K562 (cell line): Measurements from ENCODE around the gene ACAP2. TPM values are rescaled to one million over a fixed set of nuclear protein-coding genes. Genes with fewer than 3 reads are reported as not detected.

Experiments used
- ATAC-seq: fragments of 200-7000 bp; cut with Tn5 transposase; 3 replicates; pipeline ENCODE4 v1.9.1; 2020; ENCODE audit warnings: moderate library complexity
- BruUV-seq: library from RNA; stranded (reverse); fragments of 400-500 nt; replicated peaks from 2 replicates; lab custom pipeline; 2021; lab: Mats Ljungman, UMichigan
- CTCF ChIA-PET: fragments of 300-600 bp; formaldehyde crosslinking; extraction: SDS; loops from one replicate; lab custom pipeline; 2021; ENCODE audit warnings: low intra/inter-chr PET ratio; lab: Yijun Ruan, JAX
- POLR2A ChIA-PET: fragments of 300-600, 350-650 bp; sonication (Branson Sonifier 250); formaldehyde crosslinking; extraction: SDS; loops from one replicate; lab custom pipeline; 2021; ENCODE audit warnings: antibody characterized with exemption, inconsistent platforms; lab: Yijun Ruan, JAX
- DNase-seq, 4 experiments: peaks; one replicate each; pipeline versions ENCODE4 v3.0.0 to v3.0.0-alpha.2; 2011 to 2018; ENCODE audit warnings: low spot score in 3 of 4, mixed read lengths in 3 of 4; ENCODE audit errors: extremely low read depth in 1 of 4
- FAIRE-seq: peaks from 2 replicates; lab custom pipeline; 2011; peaks lifted over from hg19 to GRCh38; lab: Jason Lieb, UNC
- H2AFZ ChIP-seq: 2 replicates; pipeline ENCODE4 v1.6.0; 2011; ENCODE audit warnings: low read depth, low read length, control low read depth, inconsistent platforms
- H3K27ac ChIP-seq: fragments of 200-600 bp; 3 replicates; pipeline ENCODE4 v1.8.0; 2011; ENCODE audit warnings: low read depth, mild to moderate bottlenecking, control low read depth, inconsistent platforms, low read length, moderate library complexity, mixed read lengths; ENCODE audit errors: extremely low read depth
- H3K27me3 ChIP-seq, 2 experiments: fragments of 300-600 bp in 1 of 2; 2 replicates in 1 of 2; 3 replicates in 1 of 2; pipeline versions ENCODE4 v1.6.0 to v1.8.0; 2011; ENCODE audit warnings: inconsistent platforms in 2 of 2, low read length in 2 of 2, mild to moderate bottlenecking in 1 of 2, mixed read lengths in 1 of 2, moderate library complexity in 1 of 2; ENCODE audit not compliant: control insufficient read depth in 2 of 2, insufficient read depth in 2 of 2
- H3K36me3 ChIP-seq: fragments of 300-600 bp; 3 replicates; pipeline ENCODE4 v1.8.0; 2011; ENCODE audit warnings: mild to moderate bottlenecking, low read length, inconsistent platforms; ENCODE audit not compliant: control insufficient read depth, insufficient read depth
- H3K4me1 ChIP-seq, 2 experiments: fragments of 200-600 bp in 1 of 2; replicated peaks in 1 of 2; 2 replicates in 1 of 2; 3 replicates in 1 of 2; pipeline versions ENCODE4 v1.5.1 to v1.8.0; 2011; ENCODE audit warnings: inconsistent platforms in 2 of 2, low read length in 2 of 2, mild to moderate bottlenecking in 1 of 2, mixed read lengths in 1 of 2, moderate library complexity in 1 of 2; ENCODE audit not compliant: control insufficient read depth in 2 of 2, insufficient read depth in 2 of 2
- H3K4me2 ChIP-seq: 2 replicates; pipeline ENCODE4 v1.6.1; 2011; ENCODE audit warnings: low read length, control low read depth, inconsistent platforms, mixed read lengths; ENCODE audit not compliant: insufficient read depth
- H3K4me3 ChIP-seq: fragments of 200-600 bp; sonication (generic), shearing (Covaris generic); 2 replicates; pipeline ENCODE4 v1.5.1; 2016; ENCODE audit warnings: control low read depth, inconsistent platforms
- H3K79me2 ChIP-seq: fragments of 200-600 bp; 3 replicates; pipeline ENCODE4 v1.8.0; 2011; ENCODE audit warnings: low read length, inconsistent platforms; ENCODE audit not compliant: control insufficient read depth, insufficient read depth
- H3K9ac ChIP-seq, 2 experiments: 2 replicates each; pipeline versions ENCODE4 v1.6.0 to v1.6.1; 2011; ENCODE audit warnings: low read depth in 2 of 2, low read length in 2 of 2, control low read depth in 1 of 2, inconsistent platforms in 1 of 2, mild to moderate bottlenecking in 1 of 2, mixed read lengths in 1 of 2; ENCODE audit not compliant: insufficient read depth in 1 of 2
- H3K9me1 ChIP-seq: one replicate; pipeline ENCODE4 v1.6.0; 2011; ENCODE audit warnings: inconsistent platforms, mild to moderate bottlenecking, low read length, moderate library complexity; ENCODE audit not compliant: control insufficient read depth, insufficient read depth
- H3K9me3 ChIP-seq: replicated peaks from 2 replicates; pipeline ENCODE4 v1.5.1; 2011; ENCODE audit warnings: low read depth, low read length, inconsistent platforms; ENCODE audit not compliant: control insufficient read depth, insufficient read depth
- H4K20me1 ChIP-seq: replicated peaks from 2 replicates; pipeline ENCODE4 v1.6.1; 2011; ENCODE audit warnings: low read length, inconsistent platforms, mixed read lengths; ENCODE audit not compliant: control insufficient read depth, insufficient read depth
- DACH1 ChIP-seq: fragments of 450-650 bp; IDR thresholded peaks from 2 replicates; pipeline ENCODE4 v1.6.1; 2018; ENCODE audit not compliant: partially characterized antibody
- KDM1A ChIP-seq, 2 experiments: fragments of 450-650 bp; IDR thresholded peaks; 2 replicates each; pipeline ENCODE4 v1.6.1; 2016; ENCODE audit warnings: mild to moderate bottlenecking in 2 of 2
- MEIS2 ChIP-seq: fragments of 450-650 bp; IDR thresholded peaks from 2 replicates; pipeline ENCODE4 v1.6.1; 2014; ENCODE audit warnings: mild to moderate bottlenecking; ENCODE audit not compliant: partially characterized antibody
- MTA1 ChIP-seq: fragments of 450-650 bp; IDR thresholded peaks from 2 replicates; pipeline ENCODE4 v1.6.1; 2017; ENCODE audit warnings: borderline replicate concordance
- NFIC ChIP-seq: fragments of 450-650 bp; IDR thresholded peaks from 2 replicates; pipeline ENCODE4 v1.6.1; 2017; ENCODE audit warnings: mild to moderate bottlenecking, inconsistent platforms
- PPARD ChIP-seq: fragments of 250-450 bp; sonication (Bioruptor Pico); IDR thresholded peaks from 2 replicates; pipeline ENCODE4 v1.8.0; 2022; ENCODE audit warnings: inconsistent platforms, mild to moderate bottlenecking, moderate library complexity
- RBM34 ChIP-seq: fragments of 200-400 bp; formaldehyde crosslinking; IDR thresholded peaks from 2 replicates; pipeline ENCODE4 v1.6.1; 2018; ENCODE audit warnings: low read length, borderline replicate concordance; ENCODE audit not compliant: insufficient read depth
- SAFB ChIP-seq: fragments of 200-400 bp; formaldehyde crosslinking; IDR thresholded peaks from 2 replicates; pipeline ENCODE4 v1.6.1; 2017; ENCODE audit warnings: low read depth, low read length, borderline replicate concordance
- SRSF3 ChIP-seq: fragments of 200-400 bp; formaldehyde crosslinking; IDR thresholded peaks from 2 replicates; pipeline ENCODE4 v1.6.1; 2016; ENCODE audit warnings: mild to moderate bottlenecking, low read length, moderate library complexity; ENCODE audit not compliant: insufficient read depth
- TFAM ChIP-seq: fragments of 250-450 bp; sonication (Bioruptor Pico); conservative IDR thresholded peaks from 2 replicates; pipeline ENCODE4 v1.5.0; 2021; ENCODE audit warnings: mild to moderate bottlenecking, moderate library complexity
- XRCC5 ChIP-seq: fragments of 200-400 bp; formaldehyde crosslinking; IDR thresholded peaks from 2 replicates; pipeline ENCODE4 v1.6.1; 2017; ENCODE audit warnings: low read depth, mild to moderate bottlenecking, low read length
- ZNF121 ChIP-seq: sonication (generic); formaldehyde crosslinking; conservative IDR thresholded peaks from 2 replicates; pipeline ENCODE4 v1.8.0; 2022; ENCODE audit warnings: missing genetic modification reagents
- ZNF316 ChIP-seq: fragments of 450-650 bp; IDR thresholded peaks from 2 replicates; pipeline ENCODE4 v1.6.1; 2016
- WGBS: fragments of 100-300 bp; shearing (Covaris generic); methylation state at CpG from one replicate; pipeline ENCODE4 v1.1.6; 2016; ENCODE audit warnings: low coverage, mixed read lengths; ENCODE audit not compliant: insufficient coverage; ENCODE audit errors: missing lambda C conversion rate; 5-methylcytosine and 5-hydroxymethylcytosine counted together
- in situ Hi-C: fragments of 300-500 bp; cut with MboI; formaldehyde crosslinking; loops from 4 replicates; pipeline ENCODE4 v1.15.0; 2018; ENCODE audit warnings: inconsistent platforms, mixed read lengths
- intact Hi-C: fragments of 100-400 bp; cut with micrococcal nuclease; formaldehyde crosslinking; loops from 2 replicates; pipeline ENCODE4 v1.14.2; 2022
- polyA plus RNA-seq, 8 experiments: library from polyadenylated mRNA; depleted of rRNA in 4 of 8; stranded (reverse) in 5 of 8; unstranded in 3 of 8; fragments of >200 nt; fragmentation: Nextera tagmentation in 2 of 8; fragmentation: Illumina TruSeq in 1 of 8; extraction: Ambion mirVana in 2 of 8; extraction: Trizol in 1 of 8; gene quantifications; 2 replicates each; pipeline versions ENCODE4 v1.2.1 to v1.2.3, GENCODE V29; 2011 to 2014; ENCODE audit warnings: inconsistent platforms in 1 of 8, missing spikeins in 1 of 8
- total RNA-seq, 7 experiments: library from RNA; depleted of rRNA in 6 of 7; stranded (reverse); fragments of >200 nt in 6 of 7; fragmentation: Illumina TruSeq in 2 of 7; extraction: Trizol in 2 of 7; gene quantifications; 2 replicates each; pipeline versions ENCODE4 v1.2.1 to v1.2.3, GENCODE V29; 2011 to 2021; ENCODE audit warnings: low replicate concordance in 1 of 7
- TF ChIP-seq, protein P1 (sequence below): IDR thresholded peaks from 2 replicates; pipeline ENCODE4 v1.6.1; 2012; ENCODE audit warnings: low read depth, low read length, improper control_type of control experiment, borderline replicate concordance
- TF ChIP-seq, protein P2 (sequence below): fragments of 450-650 bp; IDR thresholded peaks from 2 replicates; pipeline ENCODE4 v1.7.0; 2016; ENCODE audit warnings: borderline replicate concordance
- TF ChIP-seq, protein P3 (sequence below): fragments of 450-650 bp; IDR thresholded peaks from 2 replicates; pipeline ENCODE4 v1.6.1; 2017; ENCODE audit warnings: mild to moderate bottlenecking, moderate library complexity

ACAP2 gene
- total and polyA plus RNA-seq, 9 of the 15 experiments (the other 6 are each of a cell fraction or from before 2014, with no cell fraction given) = 10.6 to 52.7 (median 34.4) TPM

DNA sequence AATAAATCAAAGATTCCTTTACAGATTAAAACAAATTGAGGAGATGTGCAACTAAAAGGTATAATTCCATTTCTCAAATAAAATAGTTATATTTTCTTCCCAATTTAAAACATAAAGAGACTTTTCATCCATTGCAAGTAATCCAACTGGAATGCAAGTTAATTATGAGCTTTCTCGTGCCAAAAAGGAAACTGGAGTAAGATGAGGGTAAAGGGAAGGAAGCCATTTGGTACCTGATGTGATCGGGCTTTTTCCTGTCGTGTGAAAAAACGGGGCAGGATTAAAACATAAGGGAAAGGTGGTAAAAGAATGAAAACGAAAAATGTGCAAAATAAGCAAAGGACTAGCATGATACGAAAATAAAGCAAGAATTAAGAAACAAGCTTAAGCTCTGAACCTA lies 130.1 kb downstream of the ACAP2 start:
- H2AFZ ChIP-seq = no peak overlapping the region
- no peaks in the 10 kb centered on the region for H3K4me1 ChIP-seq
- no peak overlapping the region for H3K4me2 ChIP-seq
- CTCF ChIA-PET = no interaction called here
- DNase-seq (no peak), FAIRE-seq (no peak), ATAC-seq (no peak)
- no peak for TF ChIP-seq DACH1
- no peak for TF ChIP-seq MTA1
- TF ChIP-seq KDM1A (IDR thresholded peaks at IDR 0.05) = no peak
- TF ChIP-seq MEIS2 = no peak
- no peak for TF ChIP-seq TFAM (CRISPR knock-in tag)
- TF ChIP-seq ZNF121 (CRISPR knock-in tag) = no peak
- TF ChIP-seq, protein P1, sequence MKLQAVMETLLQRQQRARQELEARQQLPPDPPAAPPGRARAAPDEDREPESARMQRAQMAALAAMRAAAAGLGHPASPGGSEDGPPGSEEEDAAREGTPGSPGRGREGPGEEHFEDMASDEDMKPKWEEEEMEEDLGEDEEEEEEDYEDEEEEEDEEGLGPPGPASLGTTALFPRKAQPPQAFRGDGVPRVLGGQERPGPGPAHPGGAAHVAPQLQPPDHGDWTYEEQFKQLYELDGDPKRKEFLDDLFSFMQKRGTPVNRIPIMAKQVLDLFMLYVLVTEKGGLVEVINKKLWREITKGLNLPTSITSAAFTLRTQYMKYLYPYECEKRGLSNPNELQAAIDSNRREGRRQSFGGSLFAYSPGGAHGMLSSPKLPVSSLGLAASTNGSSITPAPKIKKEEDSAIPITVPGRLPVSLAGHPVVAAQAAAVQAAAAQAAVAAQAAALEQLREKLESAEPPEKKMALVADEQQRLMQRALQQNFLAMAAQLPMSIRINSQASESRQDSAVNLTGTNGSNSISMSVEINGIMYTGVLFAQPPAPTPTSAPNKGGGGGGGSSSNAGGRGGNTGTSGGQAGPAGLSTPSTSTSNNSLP = no peak
- no peak for TF ChIP-seq NFIC
- TF ChIP-seq PPARD (CRISPR knock-in tag) = no peak
- TF ChIP-seq ZNF316 = no peak
- no peak for TF ChIP-seq SRSF3
- TF ChIP-seq, protein P2, sequence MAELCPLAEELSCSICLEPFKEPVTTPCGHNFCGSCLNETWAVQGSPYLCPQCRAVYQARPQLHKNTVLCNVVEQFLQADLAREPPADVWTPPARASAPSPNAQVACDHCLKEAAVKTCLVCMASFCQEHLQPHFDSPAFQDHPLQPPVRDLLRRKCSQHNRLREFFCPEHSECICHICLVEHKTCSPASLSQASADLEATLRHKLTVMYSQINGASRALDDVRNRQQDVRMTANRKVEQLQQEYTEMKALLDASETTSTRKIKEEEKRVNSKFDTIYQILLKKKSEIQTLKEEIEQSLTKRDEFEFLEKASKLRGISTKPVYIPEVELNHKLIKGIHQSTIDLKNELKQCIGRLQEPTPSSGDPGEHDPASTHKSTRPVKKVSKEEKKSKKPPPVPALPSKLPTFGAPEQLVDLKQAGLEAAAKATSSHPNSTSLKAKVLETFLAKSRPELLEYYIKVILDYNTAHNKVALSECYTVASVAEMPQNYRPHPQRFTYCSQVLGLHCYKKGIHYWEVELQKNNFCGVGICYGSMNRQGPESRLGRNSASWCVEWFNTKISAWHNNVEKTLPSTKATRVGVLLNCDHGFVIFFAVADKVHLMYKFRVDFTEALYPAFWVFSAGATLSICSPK = no peak
- no peak for TF ChIP-seq SAFB
- TF ChIP-seq, protein P3, sequence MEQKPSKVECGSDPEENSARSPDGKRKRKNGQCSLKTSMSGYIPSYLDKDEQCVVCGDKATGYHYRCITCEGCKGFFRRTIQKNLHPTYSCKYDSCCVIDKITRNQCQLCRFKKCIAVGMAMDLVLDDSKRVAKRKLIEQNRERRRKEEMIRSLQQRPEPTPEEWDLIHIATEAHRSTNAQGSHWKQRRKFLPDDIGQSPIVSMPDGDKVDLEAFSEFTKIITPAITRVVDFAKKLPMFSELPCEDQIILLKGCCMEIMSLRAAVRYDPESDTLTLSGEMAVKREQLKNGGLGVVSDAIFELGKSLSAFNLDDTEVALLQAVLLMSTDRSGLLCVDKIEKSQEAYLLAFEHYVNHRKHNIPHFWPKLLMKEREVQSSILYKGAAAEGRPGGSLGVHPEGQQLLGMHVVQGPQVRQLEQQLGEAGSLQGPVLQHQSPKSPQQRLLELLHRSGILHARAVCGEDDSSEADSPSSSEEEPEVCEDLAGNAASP = no peak
- no peak for TF ChIP-seq RBM34
- TF ChIP-seq XRCC5 = no peak
- intact Hi-C loops (no loop called here), in situ Hi-C loops (no loop called here)
- WGBS = 82% methylated on average over 6 of the region's 6 CpGs
- H3K4me3 ChIP-seq = no peak overlapping the region
- POLR2A ChIA-PET = interaction anchor here (1.5 kb wide), 1 partner anchor 17 kb away, joined by 3 read pairs; no protein-coding TSS in a partner anchor
- H3K9me1 ChIP-seq = no peaks in the 10 kb centered on the region
- BruUV-seq = no TSS peak
- no peak overlapping the region for H3K9ac ChIP-seq
- no peak overlapping the region for H3K27ac ChIP-seq
- no peaks in the 10 kb centered on the region for H3K79me2 ChIP-seq
- H3K36me3 ChIP-seq = no peaks in the 10 kb centered on the region; the same call in 2 of the 3 replicates
- no peaks in the 10 kb centered on the region for H3K9me3 ChIP-seq
- no peaks in the 10 kb centered on the region for H3K27me3 ChIP-seq
- H4K20me1 ChIP-seq = no peaks in the 10 kb centered on the region
